Parathyroid adenoma (tissue), 2 donors: ENCODE results near the gene OPCML.

ENCODE experiments used
- H2AFZ ChIP-seq: fragments of 300-600 bp; sonication (generic); one replicate; pipeline ENCODE4 v1.7.0; 2017; ENCODE audit warnings: antibody characterized with exemption, mild to moderate bottlenecking
- H3K27ac ChIP-seq: fragments of 300-600 bp; sonication (generic); one replicate; pipeline ENCODE4 v1.7.0; 2017
- H3K27me3 ChIP-seq: fragments of 300-600 bp; sonication (generic); one replicate; pipeline ENCODE4 v1.7.0; 2017; ENCODE audit warnings: low read length; ENCODE audit not compliant: control insufficient read depth, insufficient read depth
- H3K36me3 ChIP-seq: fragments of 300-600 bp; sonication (generic); one replicate; pipeline ENCODE4 v1.7.0; 2017; ENCODE audit warnings: low read length; ENCODE audit not compliant: control insufficient read depth, insufficient read depth
- H3K4me1 ChIP-seq: fragments of 300-600 bp; sonication (generic); one replicate; pipeline ENCODE4 v1.7.0; 2017; ENCODE audit warnings: control low read depth
- H3K4me2 ChIP-seq: fragments of 300-600 bp; sonication (generic); one replicate; pipeline ENCODE4 v1.7.0; 2017; ENCODE audit warnings: low read length
- H3K4me3 ChIP-seq: fragments of 300-600 bp; sonication (generic); one replicate; pipeline ENCODE4 v1.7.0; 2017; ENCODE audit warnings: low read depth, low read length
- H3K79me2 ChIP-seq: fragments of 300-600 bp; sonication (generic); one replicate; pipeline ENCODE4 v1.7.0; 2017; ENCODE audit warnings: control low read depth
- H3K9ac ChIP-seq: fragments of 300-600 bp; sonication (generic); one replicate; pipeline ENCODE4 v1.7.0; 2017; ENCODE audit warnings: mild to moderate bottlenecking
- H3K9me3 ChIP-seq: fragments of 300-600 bp; sonication (generic); one replicate; pipeline ENCODE4 v1.7.0; 2017; ENCODE audit warnings: low read length; ENCODE audit not compliant: control insufficient read depth
- CTCF ChIP-seq: fragments of 300-600 bp; sonication (generic); IDR thresholded peaks from one replicate; pipeline ENCODE4 v1.7.0; 2017; ENCODE audit warnings: antibody characterized with exemption, mild to moderate bottlenecking
- donor health status: primary hyperparathyroidism.

Gene OPCML

DNA sequence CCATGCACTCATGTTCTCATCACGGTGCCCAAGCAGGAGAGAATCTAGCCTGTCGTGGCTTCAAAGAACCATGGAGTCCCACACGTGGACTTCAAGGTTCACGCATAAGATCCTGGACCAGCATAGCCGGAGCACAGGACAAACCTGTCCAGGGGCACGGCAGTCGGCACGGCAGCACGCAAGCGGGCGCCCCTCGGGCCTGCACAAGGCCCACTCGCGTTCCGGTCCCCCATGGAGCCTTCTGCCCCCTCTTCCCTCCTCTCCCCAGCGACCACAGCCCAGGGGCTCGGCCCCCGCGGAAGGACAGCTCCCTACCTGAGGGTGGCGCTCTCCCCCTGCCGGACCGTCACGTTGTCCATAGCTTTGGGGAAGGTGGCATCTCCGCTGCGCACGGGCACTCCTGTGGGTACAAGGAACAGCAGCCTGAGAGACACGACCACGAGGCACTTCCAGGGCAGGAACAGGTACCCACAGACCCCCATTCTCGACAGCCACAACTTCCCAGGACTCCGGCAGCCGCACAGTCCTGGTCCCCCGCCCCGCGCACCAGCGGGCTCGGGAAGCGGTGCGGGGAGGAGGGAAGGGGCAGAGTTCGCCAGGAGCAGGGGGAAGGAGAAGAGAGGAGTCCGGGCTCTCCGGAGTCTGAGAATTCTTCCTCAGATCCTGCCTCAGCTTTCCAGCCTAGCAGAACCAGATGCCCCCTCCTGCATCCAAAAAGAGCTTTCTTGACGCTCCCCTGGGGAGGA lies 589.5 kb downstream of the OPCML start:
- H3K9me3 ChIP-seq = no peaks in the 10 kb centered on the region
- H2AFZ ChIP-seq = peak overlapping the region; percentile 70
- no peaks in the 10 kb centered on the region for H3K36me3 ChIP-seq
- no peaks in the 10 kb centered on the region for H3K79me2 ChIP-seq
- TF ChIP-seq CTCF = no peak
- H3K27me3 ChIP-seq = no peaks in the 10 kb centered on the region
- H3K4me1 ChIP-seq = no peaks in the 10 kb centered on the region
- no peak overlapping the region for H3K9ac ChIP-seq
- H3K27ac ChIP-seq = no peak overlapping the region
- no peak overlapping the region for H3K4me3 ChIP-seq
- no peak overlapping the region for H3K4me2 ChIP-seq

DNA sequence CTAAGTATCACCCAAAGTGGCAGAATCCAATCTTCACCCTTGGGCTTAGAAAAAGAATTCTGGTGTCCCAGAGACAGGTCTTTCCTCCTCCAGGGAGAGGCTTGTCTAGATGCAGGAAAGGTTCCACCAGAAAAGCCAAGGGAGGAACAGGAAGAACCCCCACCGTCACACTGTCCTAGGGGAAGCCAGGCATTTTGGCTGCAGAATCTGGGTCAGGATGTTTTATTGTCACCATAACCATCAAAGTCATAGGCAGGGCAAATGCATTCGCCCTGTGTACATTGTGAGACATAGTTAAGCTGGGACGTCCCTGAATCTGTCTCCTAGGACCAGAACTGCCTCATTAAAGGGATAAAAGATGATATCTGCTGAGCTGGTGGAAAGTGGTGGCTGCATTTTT lies 590.5 kb downstream of the OPCML start:
- no peak overlapping the region for H3K9ac ChIP-seq
- no peaks in the 10 kb centered on the region for H3K36me3 ChIP-seq
- H3K79me2 ChIP-seq = no peaks in the 10 kb centered on the region
- TF ChIP-seq CTCF = no peak
- no peak overlapping the region for H2AFZ ChIP-seq
- no peaks in the 10 kb centered on the region for H3K4me1 ChIP-seq
- no peak overlapping the region for H3K4me2 ChIP-seq
- H3K9me3 ChIP-seq = no peaks in the 10 kb centered on the region
- H3K4me3 ChIP-seq = no peak overlapping the region
- no peaks in the 10 kb centered on the region for H3K27me3 ChIP-seq
- no peak overlapping the region for H3K27ac ChIP-seq

GRCh38 chr11:132941024-132941646 lies 591.2 kb downstream of the OPCML start:
- Histone ChIP-seq H3K9me3 (no peaks in the 10 kb centered on the region), H3K79me2 (no peaks in the 10 kb centered on the region), H3K36me3 (no peaks in the 10 kb centered on the region), H3K27ac (no peak overlapping the region), H3K9ac (no peak overlapping the region), H3K4me1 (no peaks in the 10 kb centered on the region), H3K27me3 (no peaks in the 10 kb centered on the region), H3K4me3 (no peak overlapping the region), H3K4me2 (no peak overlapping the region), H2AFZ (no peak overlapping the region)
- TF ChIP-seq CTCF = peak; percentile 72

DNA sequence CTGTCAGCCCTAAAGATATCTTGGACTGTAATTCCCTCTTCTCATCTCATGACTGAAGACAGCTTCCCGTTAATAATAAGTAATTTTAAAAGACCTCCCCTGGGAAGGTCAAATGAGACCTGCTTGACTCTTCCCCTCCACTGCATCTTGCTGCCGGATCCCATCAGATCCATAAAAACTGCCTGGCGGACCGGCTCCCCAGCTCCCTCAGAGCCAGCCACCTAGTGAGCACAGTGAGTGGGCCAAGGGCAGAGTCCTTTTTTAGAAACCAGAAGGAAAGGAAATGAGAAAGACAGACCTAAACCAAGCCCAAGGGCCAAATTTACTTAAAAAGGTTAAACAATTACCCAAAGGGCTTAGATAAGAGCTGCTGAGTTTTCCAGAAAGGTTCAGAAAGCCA lies 595.3 kb downstream of the OPCML start:
- no peak overlapping the region for H3K9ac ChIP-seq
- no peak for TF ChIP-seq CTCF
- H3K36me3 ChIP-seq = no peaks in the 10 kb centered on the region
- no peaks in the 10 kb centered on the region for H3K9me3 ChIP-seq
- no peak overlapping the region for H3K4me3 ChIP-seq
- no peaks in the 10 kb centered on the region for H3K79me2 ChIP-seq
- H3K4me1 ChIP-seq = no peaks in the 10 kb centered on the region
- no peak overlapping the region for H3K4me2 ChIP-seq
- H2AFZ ChIP-seq = no peak overlapping the region
- no peaks in the 10 kb centered on the region for H3K27me3 ChIP-seq
- H3K27ac ChIP-seq = no peak overlapping the region

DNA sequence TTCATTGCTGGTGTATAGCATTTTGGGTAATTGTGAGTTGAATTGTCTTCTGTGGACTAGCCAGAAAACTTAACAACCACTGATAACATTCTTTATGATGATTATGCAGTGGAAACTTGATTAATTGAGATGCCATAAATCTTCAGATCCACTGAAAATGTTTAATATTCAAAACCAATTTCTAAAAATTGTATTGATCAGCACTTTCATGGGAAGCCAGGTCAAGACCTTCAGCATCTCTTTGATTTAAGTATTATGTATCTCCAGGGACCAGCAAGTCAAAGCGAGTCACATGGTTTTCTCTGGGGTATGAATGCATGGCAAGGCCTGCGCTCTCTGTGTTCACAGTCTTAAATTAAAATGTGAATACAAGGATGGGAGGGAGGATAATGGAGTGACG lies 596.9 kb downstream of the OPCML start:
- Histone ChIP-seq H2AFZ (no peak overlapping the region), H3K27me3 (no peaks in the 10 kb centered on the region), H3K36me3 (no peaks in the 10 kb centered on the region), H3K27ac (no peak overlapping the region), H3K4me3 (no peak overlapping the region), H3K79me2 (no peaks in the 10 kb centered on the region), H3K4me1 (no peaks in the 10 kb centered on the region), H3K4me2 (no peak overlapping the region), H3K9me3 (no peaks in the 10 kb centered on the region), H3K9ac (no peak overlapping the region)
- TF ChIP-seq CTCF = no peak
